HG03280 (cell line): ENCODE measurements around the gene TMEM123.
A peak's percentile ranks its signal among the peaks of the same experiment; 100 is the strongest.

Experiments used
- ATAC-seq: cut with Tn5 transposase; IDR thresholded peaks from one replicate; pipeline ENCODE4 v1.9.1; 2021; ENCODE audit warnings: mild to moderate bottlenecking, moderate library complexity; ENCODE audit not compliant: unreplicated experiment

The TMEM123 gene

DNA sequence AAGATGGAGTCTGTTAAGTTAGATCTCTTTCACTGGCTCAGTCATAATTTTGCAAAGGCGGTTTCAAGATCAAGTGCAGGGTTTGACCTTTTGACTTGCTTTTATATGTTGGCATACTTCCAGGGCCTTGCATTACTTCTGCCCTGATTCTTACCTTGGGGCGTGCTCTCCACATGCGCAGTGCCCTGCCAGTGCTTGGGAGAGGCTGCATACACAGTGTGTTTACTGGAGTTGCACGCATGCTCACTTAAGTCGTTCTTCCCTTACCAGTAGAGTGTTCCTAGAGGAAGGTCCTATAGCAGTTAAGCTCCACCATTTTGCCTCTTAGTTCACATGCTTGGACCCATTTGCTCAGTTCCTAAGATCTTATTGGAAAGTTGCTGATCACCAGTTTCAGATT is 21.0 kb upstream of the TMEM123 start:
- ATAC-seq = no peak

DNA sequence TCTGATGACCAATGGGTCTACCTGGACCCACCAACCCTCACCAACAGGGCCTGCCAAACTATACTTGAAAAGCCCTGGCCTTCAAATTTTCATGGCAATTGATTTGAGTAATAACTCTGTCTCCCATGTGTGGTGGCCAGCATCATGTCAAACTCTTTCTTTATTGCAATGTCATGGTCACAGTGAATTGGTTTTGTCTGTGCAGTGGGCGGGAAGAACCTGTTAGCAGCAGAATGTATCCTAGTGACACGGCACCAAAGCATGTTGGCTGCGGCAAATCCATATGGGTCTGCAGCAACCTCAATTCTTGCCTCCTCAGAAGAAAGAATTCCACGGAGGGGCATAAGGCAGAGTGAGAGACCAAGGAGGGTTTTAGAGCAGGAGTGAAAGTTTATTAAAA is 19.6 kb upstream of the TMEM123 start:
- ATAC-seq = no peak

DNA sequence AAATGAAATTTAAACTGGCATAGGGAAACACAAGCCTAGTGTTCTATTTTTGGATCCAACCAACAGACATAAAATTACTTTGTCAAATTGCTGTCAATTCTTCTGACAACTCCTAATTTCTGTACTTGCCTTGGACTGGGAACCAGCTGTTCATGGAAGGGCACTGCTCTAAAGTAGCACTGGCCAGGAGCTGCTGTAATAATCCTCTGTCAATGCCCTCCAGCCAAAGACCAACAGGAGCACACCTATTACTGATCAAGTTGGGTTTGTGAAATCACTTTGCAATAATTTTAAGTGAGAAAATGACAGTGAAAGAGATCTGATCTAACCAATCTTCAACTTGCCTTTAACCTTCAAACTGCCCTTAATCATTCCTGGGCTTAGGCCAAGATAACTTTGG is 18.9 kb upstream of the TMEM123 start:
- ATAC-seq = no peak

DNA sequence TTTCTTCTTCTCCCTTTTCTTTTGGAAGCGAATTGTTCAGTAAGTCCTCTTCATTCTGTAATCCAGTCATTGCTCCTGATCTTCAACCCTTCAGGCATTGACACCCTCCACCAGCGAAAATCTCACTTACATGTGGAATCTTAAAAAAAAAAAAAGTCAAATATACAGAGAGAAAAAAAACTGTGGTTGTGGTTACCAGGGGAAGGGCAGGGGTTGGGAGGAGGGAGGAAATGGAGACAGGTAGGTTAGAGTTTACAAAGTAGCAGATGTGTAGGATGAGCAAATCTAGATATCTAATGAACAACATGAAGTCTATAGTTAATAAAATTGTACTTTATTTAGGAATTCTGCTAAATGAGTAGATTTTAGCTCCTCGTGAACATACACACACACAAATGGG is 17.7 kb upstream of the TMEM123 start:
- no peak for ATAC-seq

DNA sequence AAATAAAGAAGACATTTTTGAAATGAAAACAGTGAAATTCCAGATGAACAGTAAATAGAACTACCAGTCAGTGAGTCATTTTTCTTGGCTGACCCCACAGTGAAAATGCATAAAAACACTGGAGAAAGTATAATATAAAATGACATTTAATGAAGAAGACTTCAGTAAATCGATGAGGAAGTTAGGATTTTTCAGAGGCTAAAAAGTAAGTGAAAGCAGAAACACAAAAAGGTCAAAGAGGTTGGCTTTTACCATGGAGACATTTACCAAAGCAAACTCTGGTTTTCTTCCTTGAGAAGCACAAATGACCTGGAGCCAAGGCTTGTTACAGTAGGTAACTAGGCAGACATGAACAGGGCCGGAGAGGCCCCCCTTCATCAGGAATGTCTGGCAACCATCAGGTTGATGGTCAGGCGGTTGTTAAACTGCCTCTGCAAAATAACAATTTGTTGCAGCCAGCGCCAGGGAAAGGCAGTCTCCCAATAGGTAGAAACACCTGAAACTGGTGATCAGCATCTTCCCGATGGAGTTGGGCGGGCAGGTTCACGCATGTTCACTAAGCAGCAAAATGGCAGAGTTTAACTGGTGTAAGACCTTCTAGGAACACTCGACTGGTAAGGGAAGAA is 16.7 kb upstream of the TMEM123 start:
- no peak for ATAC-seq

DNA sequence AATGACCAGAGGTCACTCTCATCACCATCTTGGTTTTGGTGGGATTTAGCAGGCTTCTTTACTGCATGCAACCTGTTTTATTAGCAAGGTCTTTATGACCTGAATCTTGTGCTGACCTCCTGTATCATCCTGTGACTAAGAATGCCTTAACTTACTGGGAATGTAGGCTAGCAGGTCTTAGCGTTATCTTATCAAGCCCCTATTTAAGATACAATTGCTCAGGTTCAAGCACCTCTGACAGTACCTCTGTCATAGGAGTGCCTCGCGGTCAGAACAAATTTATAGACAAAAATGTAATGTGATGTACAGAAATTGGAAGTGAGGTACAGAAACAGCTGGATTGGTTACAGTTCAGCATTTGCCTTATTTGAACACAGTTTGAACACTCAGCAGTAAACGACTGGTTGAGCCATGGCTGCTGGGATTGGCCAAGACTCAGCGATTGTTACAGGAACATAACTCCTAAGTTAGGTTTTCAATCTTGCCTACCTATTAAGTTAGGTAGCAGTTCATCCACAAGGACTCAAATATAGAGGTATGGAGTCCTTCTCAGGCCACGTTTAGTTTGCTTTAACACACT is 16.1 kb upstream of the TMEM123 start:
- ATAC-seq = no peak

DNA sequence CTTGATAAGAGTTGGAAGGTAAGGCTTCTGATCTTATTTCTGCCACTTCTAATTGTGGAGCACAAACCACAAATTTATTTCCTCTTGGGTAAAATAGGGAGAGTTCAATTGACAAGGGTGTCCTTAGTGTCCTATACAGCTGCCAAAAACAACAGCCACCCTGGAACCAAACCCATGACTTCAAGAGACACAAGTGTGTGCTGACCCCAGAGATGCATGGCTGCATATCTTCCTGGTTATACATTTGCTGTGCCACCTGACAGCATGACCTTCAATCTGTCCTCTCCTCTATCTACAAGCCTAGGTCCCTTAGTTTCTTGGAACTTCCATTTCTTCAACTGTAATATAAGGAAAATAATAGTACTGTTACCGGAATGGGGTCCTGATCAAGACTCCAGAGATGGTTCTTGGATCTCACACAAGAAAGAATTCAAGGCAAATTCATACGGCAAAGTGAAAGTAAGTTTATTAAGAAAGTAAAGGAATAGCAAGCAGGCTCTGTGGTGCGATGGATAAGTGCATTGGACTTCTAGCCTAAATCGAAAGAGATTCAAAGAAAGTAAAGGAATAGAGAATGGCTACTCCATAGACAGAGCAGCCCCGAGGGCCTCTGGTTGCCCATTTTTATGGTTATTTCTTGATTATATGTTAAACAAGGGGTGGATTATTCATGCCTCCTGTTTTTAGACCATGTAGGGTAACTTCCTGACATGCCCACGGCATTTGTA is 15.5 kb upstream of the TMEM123 start:
- no peak for ATAC-seq

DNA sequence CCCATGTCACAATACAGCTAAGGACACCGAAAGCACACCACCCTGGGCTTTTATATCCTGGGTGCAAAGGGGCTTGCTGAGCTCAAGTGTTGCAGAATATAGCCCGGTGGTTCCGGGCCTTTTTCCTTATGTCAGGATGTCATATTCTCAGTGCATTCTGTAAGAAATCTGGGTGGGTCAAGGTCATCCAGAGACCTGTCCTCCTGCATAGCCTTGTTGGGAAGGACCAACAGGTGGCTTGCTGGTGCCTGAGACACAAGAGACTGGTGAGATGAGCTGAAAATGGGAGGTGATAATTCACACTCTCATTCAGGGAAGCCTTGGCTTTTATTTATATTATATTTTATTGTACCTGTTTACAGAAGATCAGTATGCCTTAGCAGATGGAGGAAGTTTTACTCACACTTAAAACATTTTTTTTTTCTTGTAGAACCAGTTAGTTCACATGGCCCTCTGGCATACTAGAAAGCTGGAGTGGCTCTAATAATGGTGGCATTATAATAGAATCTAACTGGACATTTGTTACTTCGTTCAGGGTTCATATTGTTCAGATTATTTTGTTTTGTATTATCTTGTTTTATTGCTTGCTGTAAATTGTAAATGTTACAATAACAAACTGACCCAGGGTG is 14.6 kb upstream of the TMEM123 start:
- no peak for ATAC-seq

DNA sequence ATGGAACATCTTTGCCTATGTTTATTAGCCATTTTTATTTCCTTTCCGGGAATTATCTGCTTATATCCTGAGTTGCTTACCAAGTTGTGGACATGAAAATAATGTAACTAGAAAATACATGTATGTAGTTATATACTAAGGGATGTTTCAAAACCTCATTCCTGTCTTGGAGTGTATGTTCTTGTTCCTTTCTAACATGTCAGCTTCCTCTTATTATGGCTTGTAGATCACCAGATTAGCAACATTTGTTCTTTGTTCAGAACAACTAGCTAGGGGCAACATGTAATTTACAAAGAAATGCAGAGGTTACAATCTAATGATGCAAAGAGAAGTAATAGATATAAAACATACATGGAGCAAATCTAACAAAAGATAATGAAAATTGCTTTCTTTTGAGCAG is 13.1 kb upstream of the TMEM123 start:
- ATAC-seq = no peak

DNA sequence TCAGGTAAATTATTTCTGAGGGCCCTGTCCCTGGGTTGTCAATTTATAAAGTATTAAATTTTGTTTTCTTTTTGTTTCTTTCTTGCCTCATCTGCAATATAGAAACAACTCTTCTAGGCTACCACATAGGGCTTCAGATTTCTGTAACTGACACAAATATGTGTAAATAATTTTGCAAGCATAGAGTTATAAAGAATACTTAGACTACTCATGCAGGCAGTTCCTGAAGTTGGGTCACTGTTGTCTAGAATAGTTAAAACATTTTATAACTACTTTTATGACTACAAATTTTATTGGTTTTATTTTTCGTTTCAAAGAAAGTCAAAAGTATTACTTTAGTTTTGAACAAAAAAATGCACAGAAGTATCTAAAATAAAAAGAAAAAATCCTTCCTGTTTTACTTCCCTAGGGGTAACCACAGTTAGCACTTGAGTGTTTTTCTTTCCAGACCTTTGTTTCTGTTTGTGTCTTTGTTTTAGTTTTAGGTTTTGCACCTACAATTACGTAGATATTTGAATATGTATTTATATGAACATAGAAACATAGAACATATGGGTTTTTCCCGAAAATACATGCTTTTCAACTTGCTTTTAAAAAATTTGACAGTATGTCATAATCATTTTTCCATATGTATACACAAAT is 12.4 kb upstream of the TMEM123 start:
- no peak for ATAC-seq

DNA sequence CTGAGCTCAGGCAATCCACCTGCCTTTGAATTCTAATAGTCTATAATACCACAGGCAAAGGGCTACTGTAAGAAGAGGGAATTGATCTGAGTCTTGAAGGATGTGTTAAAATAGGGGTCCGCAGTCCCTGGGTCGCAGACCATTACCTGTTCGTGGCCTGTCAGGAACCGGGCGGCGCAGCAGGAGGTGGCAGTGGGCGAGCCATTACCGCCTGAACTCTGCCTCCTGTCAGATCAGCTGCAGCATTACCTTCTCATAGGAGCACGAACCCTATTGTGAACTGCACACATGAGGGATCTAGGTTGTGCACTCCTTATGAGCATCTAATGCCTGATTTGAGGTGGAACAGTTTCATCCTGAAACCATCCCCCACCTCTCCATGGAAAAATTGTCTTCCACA is 11.5 kb upstream of the TMEM123 start:
- no peak for ATAC-seq

DNA sequence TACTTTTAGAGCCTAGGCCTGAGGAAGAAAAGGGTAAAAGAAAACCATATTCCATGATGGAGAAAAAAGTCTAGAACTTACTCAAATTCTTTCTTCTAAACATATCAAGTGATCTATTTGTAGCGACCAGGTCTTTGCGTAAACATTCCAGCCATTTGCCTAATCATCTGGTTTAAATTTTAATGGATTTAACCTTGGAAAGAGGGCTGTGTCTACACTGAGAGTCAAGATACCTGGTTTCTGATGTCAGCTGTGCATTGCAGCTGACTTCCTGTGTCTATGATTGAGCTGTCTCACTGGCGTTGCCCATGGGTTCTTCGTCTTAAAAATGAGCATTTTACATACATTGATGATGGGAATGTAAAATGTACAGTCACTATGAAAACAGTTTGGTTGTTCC is 10.0 kb upstream of the TMEM123 start:
- ATAC-seq = no peak

DNA sequence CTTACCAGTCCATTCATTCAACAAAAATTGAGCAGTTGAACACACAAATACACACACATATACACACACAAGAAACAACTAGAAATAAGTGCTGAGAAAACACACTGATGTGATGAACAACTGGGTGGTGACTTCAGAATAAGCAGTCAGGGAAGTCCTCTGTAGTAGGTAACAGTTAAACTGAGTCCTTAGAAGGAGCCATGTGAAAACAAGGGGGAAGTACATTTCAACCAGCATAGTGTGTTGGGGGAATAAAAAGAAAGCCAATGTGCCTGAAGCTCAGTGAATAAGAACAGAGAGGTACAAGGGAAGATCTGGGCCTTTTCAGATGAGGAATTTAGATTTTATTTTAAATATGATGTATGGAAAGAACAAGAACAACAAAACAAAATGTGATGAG is 6.8 kb upstream of the TMEM123 start:
- no peak for ATAC-seq

DNA sequence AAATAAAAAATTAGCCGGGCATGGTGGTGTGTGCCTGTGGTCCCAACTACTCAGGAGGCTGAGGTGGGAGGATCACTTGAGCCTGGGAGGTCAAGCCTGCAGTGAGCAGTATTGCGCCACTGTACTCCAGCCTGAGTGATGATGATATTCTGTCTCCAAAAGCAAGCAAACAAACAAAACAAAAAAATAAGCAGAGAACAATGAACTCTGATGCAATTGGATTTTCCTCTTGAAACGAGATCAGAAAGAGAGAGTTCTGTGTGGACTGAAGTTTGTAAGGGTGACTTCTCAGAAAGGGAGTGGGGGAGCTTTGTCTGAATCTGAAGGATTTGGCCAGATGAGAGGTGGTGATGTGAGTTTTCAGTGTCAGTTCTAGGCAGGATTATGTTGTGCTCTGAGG is 6.0 kb upstream of the TMEM123 start:
- ATAC-seq = no peak

DNA sequence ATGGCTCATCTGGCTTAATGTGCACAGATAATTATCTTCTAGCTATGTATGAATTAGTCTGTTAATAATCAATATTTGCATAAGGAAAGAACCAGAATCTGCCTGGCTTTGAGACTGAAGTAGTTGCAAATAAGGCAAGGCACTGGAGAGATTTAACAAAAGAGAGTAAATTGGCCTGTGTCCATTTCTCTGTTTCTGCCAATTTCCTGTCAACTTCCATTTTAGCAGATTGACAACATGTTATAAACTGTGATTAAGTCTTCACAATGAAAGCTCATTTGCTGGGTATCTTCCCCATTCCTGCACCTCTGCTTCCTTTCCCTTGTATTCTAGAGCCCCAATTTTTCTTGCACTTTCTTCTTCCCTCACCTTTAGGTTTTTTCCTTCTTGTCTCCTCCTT is 5.3 kb upstream of the TMEM123 start:
- ATAC-seq = no peak

DNA sequence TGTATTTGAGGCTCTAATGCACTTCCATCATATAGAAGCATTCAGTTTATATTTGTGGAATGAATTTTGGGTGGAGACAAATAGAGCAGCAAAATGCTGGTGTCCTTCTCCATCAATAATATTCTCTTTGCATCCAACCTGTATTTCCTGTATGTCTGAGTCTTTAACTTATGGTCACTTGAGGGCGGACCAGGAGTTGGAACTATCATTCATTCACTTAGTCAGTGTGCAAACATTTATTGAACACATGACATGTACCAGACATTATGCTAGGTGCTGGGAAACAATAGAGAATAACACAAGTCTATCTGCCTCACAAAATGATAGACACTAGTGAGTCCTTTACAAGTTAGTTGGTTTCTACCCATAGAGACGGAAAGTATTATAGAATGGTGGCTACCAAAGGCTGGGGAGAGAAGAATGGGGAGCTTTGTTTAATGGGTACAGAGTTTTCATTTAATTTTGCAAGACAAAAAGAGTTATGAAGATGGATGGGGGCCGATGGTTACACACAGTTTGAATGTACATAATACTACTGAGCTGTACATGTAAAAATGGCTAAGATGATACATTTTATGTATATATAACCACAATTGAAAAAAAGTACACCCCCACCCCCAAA is 4.6 kb upstream of the TMEM123 start:
- no peak for ATAC-seq

DNA sequence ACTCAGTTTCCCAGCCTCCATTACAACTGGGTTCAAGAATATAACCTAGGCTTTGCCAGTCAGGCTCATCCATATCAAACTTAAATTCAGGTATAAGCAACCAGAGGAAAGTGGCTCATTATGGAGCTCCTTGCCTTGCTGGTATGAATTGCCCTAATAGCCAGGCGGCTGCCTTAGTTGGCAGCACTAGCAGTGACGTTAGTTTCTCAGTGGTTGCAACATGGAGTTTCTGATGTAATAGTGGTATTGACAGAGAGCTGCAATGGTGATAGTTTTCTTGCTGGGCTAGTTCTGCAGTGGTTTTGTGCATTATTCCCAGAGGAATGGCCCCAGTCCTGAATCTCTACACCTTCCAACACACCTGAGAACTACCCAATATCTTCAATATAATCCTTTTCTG is 3.8 kb upstream of the TMEM123 start:
- ATAC-seq = no peak

DNA sequence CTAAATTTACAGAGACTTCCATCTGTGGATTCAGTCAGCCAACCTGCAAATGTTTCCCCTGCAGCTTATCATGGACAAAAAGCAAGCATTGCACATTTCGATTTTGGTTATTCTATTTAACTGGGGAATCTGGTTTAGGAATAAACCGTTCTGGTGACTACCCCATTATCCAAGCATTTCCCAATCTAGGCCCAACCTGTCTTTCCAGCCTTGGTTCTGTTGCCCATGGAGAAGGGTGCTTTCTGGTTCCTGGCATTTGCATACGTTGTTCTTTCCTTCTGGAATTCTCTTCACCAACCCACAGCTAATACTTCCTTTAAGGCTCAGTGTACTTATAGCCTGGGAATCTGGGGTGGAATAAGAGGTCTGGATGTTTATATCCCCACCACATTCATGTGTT is 1.4 kb upstream of the TMEM123 start:
- ATAC-seq = no peak

DNA sequence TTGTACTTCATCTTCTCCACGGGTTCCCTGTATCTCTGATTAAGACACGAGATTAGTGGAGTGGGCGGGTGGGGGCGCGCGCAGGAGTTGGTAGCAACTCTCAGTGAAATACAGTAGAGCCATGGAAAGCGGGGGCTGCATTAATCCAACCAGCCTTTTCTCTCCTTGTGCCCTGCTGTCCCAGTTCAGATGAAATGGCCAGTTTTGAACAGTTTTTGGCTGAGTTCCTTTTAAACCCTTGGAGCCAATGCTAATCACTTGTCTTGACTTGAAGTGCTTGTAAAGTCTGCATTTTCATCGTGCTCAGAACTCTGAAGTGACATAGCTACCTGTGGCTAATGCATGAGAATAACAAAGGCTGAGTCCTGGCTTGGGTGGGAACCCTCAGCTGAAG is 734 bp upstream of the TMEM123 start:
- ATAC-seq = no peak

DNA sequence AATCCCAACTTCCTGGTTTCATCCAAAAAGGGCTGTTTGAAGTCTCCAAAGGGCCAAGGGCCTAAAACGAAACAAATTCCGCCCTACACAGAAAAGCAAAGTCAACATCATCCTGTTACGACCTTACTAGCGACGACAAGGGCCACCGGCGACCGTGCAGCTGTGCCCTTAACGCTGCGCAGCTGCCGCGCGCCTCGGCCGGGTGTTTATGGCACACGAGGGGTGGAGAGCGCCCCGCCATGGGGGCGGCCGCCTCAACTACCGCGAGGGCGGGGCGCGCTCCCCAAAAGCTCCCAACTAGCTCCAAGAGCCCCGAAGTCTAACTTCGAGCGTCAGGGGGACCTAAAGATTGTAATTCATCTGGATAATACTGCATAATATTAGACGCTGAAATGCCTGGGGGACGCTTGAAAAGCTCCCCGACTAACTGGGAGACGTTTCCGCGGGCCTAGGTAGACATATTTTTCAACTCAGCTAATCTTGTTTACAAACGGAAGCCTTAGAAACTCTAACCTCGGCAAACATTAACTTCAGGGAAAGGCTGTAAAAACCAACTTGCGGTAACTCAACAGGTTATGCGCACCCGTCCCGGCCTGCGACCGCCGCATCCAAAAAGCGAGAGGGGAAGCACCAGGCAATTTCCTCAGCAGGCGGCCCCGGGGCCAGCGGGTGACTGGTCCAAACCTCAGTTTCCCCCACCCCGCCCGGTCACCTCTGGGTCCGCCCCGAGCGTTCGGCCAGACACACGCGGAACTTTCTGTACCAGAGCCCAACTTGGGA is 694 bp downstream of the TMEM123 start:
- ATAC-seq = peak; percentile 74
